ENCODE measurements around the gene RAD51B. TPM values are rescaled to one million over a fixed set of nuclear protein-coding genes. Genes with fewer than 3 reads are reported as not detected.

RAD51B gene
- total and polyA plus RNA-seq, 9 donors, result 21.6 to 70.1 (median 35.1) TPM

GRCh38 chr14:67863223-67863622, 43.6 kb downstream of the RAD51B start:
- peaks cover 2% of the 10 kb centered on the region for H3K4me1 ChIP-seq (ENCODE audit: insufficient read depth)
- no peak for DNase-seq
- no peak overlapping the region for H3K4me3 ChIP-seq
- intact Hi-C loops (cut with DNase I), result no loop called here
- H3K9me3 ChIP-seq, result no peaks in the 10 kb centered on the region
- no peaks in the 10 kb centered on the region for H3K27me3 ChIP-seq
- no peak overlapping the region for H3K27ac ChIP-seq
- whole genome bisulfite sequencing, 3 donors, result 92 to 100% (median 96%) methylated on average over 2 of the region's 2 CpGs
- TF ChIP-seq POLR2A (IDR thresholded peaks at IDR 0.05) (no peak), EP300 (IDR thresholded peaks at IDR 0.05) (no peak)
- TF ChIP-seq, protein P1, sequence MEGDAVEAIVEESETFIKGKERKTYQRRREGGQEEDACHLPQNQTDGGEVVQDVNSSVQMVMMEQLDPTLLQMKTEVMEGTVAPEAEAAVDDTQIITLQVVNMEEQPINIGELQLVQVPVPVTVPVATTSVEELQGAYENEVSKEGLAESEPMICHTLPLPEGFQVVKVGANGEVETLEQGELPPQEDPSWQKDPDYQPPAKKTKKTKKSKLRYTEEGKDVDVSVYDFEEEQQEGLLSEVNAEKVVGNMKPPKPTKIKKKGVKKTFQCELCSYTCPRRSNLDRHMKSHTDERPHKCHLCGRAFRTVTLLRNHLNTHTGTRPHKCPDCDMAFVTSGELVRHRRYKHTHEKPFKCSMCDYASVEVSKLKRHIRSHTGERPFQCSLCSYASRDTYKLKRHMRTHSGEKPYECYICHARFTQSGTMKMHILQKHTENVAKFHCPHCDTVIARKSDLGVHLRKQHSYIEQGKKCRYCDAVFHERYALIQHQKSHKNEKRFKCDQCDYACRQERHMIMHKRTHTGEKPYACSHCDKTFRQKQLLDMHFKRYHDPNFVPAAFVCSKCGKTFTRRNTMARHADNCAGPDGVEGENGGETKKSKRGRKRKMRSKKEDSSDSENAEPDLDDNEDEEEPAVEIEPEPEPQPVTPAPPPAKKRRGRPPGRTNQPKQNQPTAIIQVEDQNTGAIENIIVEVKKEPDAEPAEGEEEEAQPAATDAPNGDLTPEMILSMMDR (IDR thresholded peaks at IDR 0.05), result no peak
- no peaks in the 10 kb centered on the region for H3K36me3 ChIP-seq

DNA sequence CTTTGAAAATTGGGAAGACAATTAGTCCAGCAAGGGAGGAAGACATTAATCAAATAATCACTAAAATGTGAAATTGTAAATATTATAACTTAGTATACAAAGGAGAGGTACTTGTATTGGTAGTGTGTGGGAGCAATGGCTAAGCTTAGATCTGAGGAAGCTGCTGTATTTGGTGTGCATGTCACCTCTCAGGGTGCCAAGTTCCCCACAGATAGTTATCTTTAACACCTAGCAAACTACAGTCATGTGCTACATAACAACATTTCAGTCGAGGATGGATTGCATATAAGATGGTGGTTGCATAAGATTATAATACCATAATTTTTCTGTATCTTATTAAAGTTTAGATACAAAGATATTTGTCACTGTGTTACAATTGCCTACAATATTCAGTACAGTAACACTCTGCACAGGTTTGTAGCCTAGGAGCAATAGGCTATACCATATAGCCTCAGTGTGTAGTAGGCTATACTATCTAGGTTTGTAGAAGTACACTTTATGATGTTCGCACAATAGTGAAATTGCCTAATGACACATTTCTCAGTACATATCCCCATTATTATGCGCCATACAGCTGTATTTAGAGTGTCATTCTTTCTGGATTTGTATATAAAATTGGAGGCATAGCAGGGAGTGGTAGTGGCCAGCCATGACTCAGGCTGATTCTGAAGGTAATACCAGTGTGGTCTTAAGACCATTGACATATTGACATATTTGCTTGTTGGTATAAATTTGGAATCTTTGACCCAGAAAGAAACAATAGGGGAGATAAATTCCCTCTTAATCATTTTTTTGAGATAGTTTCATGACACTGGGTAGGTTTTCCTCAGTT, 55.8 kb downstream of the RAD51B start:
- H3K27ac ChIP-seq, result no peak overlapping the region
- 79 to 82% (median 82%) methylated on average over 3 of the region's 3 CpGs for WGBS, 3 donors
- no peaks in the 10 kb centered on the region for H3K36me3 ChIP-seq
- TF ChIP-seq POLR2A (IDR thresholded peaks at IDR 0.05), result no peak
- TF ChIP-seq EP300 (IDR thresholded peaks at IDR 0.05), result no peak
- TF ChIP-seq, protein P1 (IDR thresholded peaks at IDR 0.05), result no peak
- no peaks in the 10 kb centered on the region for H3K27me3 ChIP-seq
- no peak for DNase-seq
- H3K4me3 ChIP-seq, result no peak overlapping the region
- no peaks in the 10 kb centered on the region for H3K9me3 ChIP-seq
- intact Hi-C loops (cut with DNase I), result no loop called here
- H3K4me1 ChIP-seq (ENCODE audit: insufficient read depth), result no peaks in the 10 kb centered on the region

DNA sequence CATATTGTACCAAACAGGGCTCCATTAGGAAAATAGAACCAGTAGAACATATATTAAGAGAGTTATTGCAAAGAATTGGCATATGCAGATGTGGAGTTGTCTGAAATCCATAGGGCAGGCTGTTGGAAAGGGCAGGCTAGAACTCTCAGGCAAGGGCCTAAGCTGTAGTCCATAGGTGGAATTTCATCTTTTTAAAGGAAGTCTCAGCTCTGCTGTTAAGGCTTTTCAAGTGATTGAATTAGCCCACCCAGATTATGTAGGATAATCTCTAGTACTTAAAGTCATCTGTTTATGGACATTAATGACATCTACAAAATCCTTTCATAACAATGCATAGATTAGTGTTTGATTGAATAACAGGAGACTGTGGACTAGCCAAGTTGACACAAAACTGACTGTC, 59.4 kb downstream of the RAD51B start:
- TF ChIP-seq, protein P1 (IDR thresholded peaks at IDR 0.05), result no peak
- TF ChIP-seq EP300 (IDR thresholded peaks at IDR 0.05), result no peak
- TF ChIP-seq POLR2A (IDR thresholded peaks at IDR 0.05), result no peak
- intact Hi-C loops (cut with DNase I), result no loop called here
- Histone ChIP-seq H3K9me3 (no peaks in the 10 kb centered on the region), H3K27me3 (no peaks in the 10 kb centered on the region), H3K4me1 (ENCODE audit: insufficient read depth) (peaks cover 2% of the 10 kb centered on the region), H3K4me3 (no peak overlapping the region), H3K36me3 (no peaks in the 10 kb centered on the region), H3K27ac (no peak overlapping the region)
- no peak for DNase-seq

- WGBS, 3 donors, result 84 to 92% (median 86%) methylated on average over 2 of the region's 2 CpGs
- Histone ChIP-seq H3K4me3 (no peak overlapping the region), H3K27me3 (no peaks in the 10 kb centered on the region), H3K27ac (no peak overlapping the region), H3K9me3 (no peaks in the 10 kb centered on the region), H3K4me1 (ENCODE audit: insufficient read depth) (peaks cover 3% of the 10 kb centered on the region), H3K36me3 (no peaks in the 10 kb centered on the region)
- intact Hi-C loops (cut with DNase I), result loop anchor here in 1 of 4 donors (5.0 kb wide), 1 partner anchor 941 kb away; no protein-coding TSS in a partner anchor
- no peak for TF ChIP-seq EP300 (IDR thresholded peaks at IDR 0.05)
- no peak for DNase-seq
Measured at GRCh38 chr14:67881225-67881624, 61.6 kb downstream of the RAD51B start.

DNA sequence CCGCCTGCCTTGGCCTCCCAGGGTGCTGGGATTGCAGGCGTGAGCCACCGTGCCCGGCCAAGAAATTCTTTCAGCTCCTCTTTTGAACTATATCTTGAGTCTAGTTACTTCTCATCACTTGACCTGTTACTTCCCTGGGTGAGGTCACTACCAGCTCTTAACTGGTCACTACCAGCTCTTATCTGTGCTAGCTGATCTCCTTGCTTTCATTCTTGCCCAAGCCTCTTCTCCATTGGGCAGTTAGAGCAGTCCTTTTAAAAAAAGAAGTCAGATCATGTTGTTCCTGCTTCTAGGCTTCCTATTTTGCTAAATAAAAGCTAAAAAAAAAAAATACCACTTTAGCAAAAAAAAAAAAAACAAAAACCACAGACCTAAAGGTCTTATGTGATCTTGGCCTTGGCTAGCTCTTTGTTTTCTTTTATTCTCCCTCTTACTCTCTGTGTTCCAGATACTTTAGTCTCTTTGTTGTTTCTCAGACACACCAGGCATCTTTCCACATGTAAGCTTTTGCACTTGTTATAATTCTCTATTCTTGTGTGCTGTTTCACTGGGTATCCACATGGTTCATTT, 63.5 kb downstream of the RAD51B start:
- no peaks in the 10 kb centered on the region for H3K9me3 ChIP-seq
- no peaks in the 10 kb centered on the region for H3K27me3 ChIP-seq
- no peak overlapping the region for H3K4me3 ChIP-seq
- peak overlapping the region in 1 of 2 donors; percentile 64 for H3K27ac ChIP-seq
- TF ChIP-seq POLR2A (IDR thresholded peaks at IDR 0.05) (no peak), EP300 (IDR thresholded peaks at IDR 0.05) (no peak)
- TF ChIP-seq, protein P1 (IDR thresholded peaks at IDR 0.05), result no peak
- no peaks in the 10 kb centered on the region for H3K36me3 ChIP-seq
- intact Hi-C loops (cut with DNase I), result loop anchor here in 1 of 4 donors (5.0 kb wide), 1 partner anchor 939 kb away; no protein-coding TSS in a partner anchor
- 58 to 88% (median 59%) methylated on average over 4 of the region's 4 CpGs for WGBS, 3 donors
- peaks cover 3% of the 10 kb centered on the region for H3K4me1 ChIP-seq (ENCODE audit: insufficient read depth)
- no peak for DNase-seq

All from ovary (tissue), 9 donors.